Stomach (tissue), 4 donors: ENCODE data around the gene MFAP5.

Experiments used
- EP300 ChIP-seq: sonication (generic); formaldehyde crosslinking; IDR thresholded peaks from one replicate; pipeline ENCODE4 v1.6.1; 2017; ENCODE audit warnings: antibody characterized with exemption
- POLR2A ChIP-seq, 4 donors: fragments of 450-650 bp; IDR thresholded peaks; one replicate each; pipeline ENCODE4 v1.6.1; 2016; ENCODE audit warnings: antibody characterized with exemption in 4 of 4, control low read depth in 2 of 4, mild to moderate bottlenecking in 1 of 4, moderate library complexity in 1 of 4
- POLR2AphosphoS5 ChIP-seq, 3 donors: sonication (generic); formaldehyde crosslinking; IDR thresholded peaks; one replicate each; pipeline ENCODE4 v1.6.1; 2016; ENCODE audit warnings: antibody characterized with exemption in 3 of 3
- TF ChIP-seq, protein P1 (sequence below), 7 experiments: fragments of 450-650 bp in 4 of 7; fragments of 200-600 bp in 3 of 7; sonication (generic) in 3 of 7; IDR thresholded peaks; one replicate each; pipeline ENCODE4 v1.5.1; 2016 to 2019; ENCODE audit warnings: antibody characterized with exemption in 7 of 7, control low read depth in 2 of 7, mild to moderate bottlenecking in 1 of 7

GRCh38 chr12:8698879-8699278 is 36.3 kb upstream of the MFAP5 start:
- TF ChIP-seq, protein P1, sequence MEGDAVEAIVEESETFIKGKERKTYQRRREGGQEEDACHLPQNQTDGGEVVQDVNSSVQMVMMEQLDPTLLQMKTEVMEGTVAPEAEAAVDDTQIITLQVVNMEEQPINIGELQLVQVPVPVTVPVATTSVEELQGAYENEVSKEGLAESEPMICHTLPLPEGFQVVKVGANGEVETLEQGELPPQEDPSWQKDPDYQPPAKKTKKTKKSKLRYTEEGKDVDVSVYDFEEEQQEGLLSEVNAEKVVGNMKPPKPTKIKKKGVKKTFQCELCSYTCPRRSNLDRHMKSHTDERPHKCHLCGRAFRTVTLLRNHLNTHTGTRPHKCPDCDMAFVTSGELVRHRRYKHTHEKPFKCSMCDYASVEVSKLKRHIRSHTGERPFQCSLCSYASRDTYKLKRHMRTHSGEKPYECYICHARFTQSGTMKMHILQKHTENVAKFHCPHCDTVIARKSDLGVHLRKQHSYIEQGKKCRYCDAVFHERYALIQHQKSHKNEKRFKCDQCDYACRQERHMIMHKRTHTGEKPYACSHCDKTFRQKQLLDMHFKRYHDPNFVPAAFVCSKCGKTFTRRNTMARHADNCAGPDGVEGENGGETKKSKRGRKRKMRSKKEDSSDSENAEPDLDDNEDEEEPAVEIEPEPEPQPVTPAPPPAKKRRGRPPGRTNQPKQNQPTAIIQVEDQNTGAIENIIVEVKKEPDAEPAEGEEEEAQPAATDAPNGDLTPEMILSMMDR (IDR thresholded peaks at IDR 0.05): no peak
- TF ChIP-seq EP300: no peak
- TF ChIP-seq POLR2A (IDR thresholded peaks at IDR 0.05): no peak
- TF ChIP-seq POLR2AphosphoS5 (IDR thresholded peaks at IDR 0.05): no peak
